Smooth muscle cell (in vitro differentiated cells): Measurements from ENCODE around the gene LRRC7. TPM values are rescaled to one million over a fixed set of nuclear protein-coding genes. Genes with fewer than 3 reads are reported as not detected.

Experiments
- DNase-seq: peaks from one replicate; lab custom pipeline; 2025; ENCODE audit not compliant: unreplicated experiment; lab: John Stamatoyannopoulos, UW
- H2AFZ ChIP-seq: fragments of 200-600 bp; sonication (generic); 2 replicates; pipeline ENCODE4 v1.6.0; 2016; ENCODE audit warnings: antibody characterized with exemption, low read depth, mild to moderate bottlenecking
- H3F3A ChIP-seq: fragments of 200-600 bp; sonication (generic); 2 replicates; pipeline ENCODE4 v1.6.0; 2017; ENCODE audit warnings: antibody characterized with exemption, low read depth
- H3K27ac ChIP-seq: fragments of 200-600 bp; sonication (generic); 2 replicates; pipeline ENCODE4 v1.5.1; 2016; ENCODE audit warnings: low read depth, mild to moderate bottlenecking
- H3K27me3 ChIP-seq: fragments of 200-600 bp; sonication (generic); 2 replicates; pipeline ENCODE4 v1.6.1; 2016; ENCODE audit warnings: low read depth, mild to moderate bottlenecking
- H3K36me3 ChIP-seq: fragments of 200-600 bp; sonication (generic); 2 replicates; pipeline ENCODE4 v1.5.1; 2016; ENCODE audit warnings: low read depth
- H3K4me1 ChIP-seq: fragments of 200-600 bp; sonication (generic); 2 replicates; pipeline ENCODE4 v1.5.1; 2016; ENCODE audit warnings: low read depth
- H3K4me2 ChIP-seq: fragments of 200-600 bp; sonication (generic); 2 replicates; pipeline ENCODE4 v1.6.0; 2016; ENCODE audit warnings: mild to moderate bottlenecking
- H3K4me3 ChIP-seq: fragments of 200-600 bp; sonication (generic); 2 replicates; pipeline ENCODE4 v1.5.1; 2016; ENCODE audit warnings: mild to moderate bottlenecking
- H3K79me2 ChIP-seq: fragments of 200-600 bp; sonication (generic); 2 replicates; pipeline ENCODE4 v1.6.0; 2016; ENCODE audit warnings: low read depth, mild to moderate bottlenecking
- H3K9ac ChIP-seq: fragments of 200-600 bp; sonication (generic); 2 replicates; pipeline ENCODE4 v1.6.0; 2016; ENCODE audit warnings: low read depth
- H3K9me3 ChIP-seq: fragments of 200-600 bp; sonication (generic); replicated peaks from 2 replicates; pipeline ENCODE4 v1.5.1; 2016; ENCODE audit warnings: low read depth
- H4K20me1 ChIP-seq: fragments of 200-600 bp; sonication (generic); 2 replicates; pipeline ENCODE4 v1.6.0; 2016; ENCODE audit warnings: low read depth
- WGBS: methylation state at CpG from one replicate; pipeline ENCODE4 v1.1.7; 2016; ENCODE audit warnings: low lambda C conversion rate; 5-methylcytosine and 5-hydroxymethylcytosine counted together
- polyA plus RNA-seq: library from polyadenylated mRNA; unstranded; fragments of >200 nt; fragmentation: Nextera tagmentation; extraction: Ambion mirVana; gene quantifications from 2 replicates; pipeline ENCODE4 v1.2.1, GENCODE V29; 2016
- total RNA-seq: library from RNA; depleted of rRNA; stranded (reverse); fragments of >200 nt; gene quantifications from 2 replicates; pipeline ENCODE4 v1.2.3, GENCODE V29; 2014
- TF ChIP-seq, protein P1 (sequence below): fragments of 200-600 bp; sonication (generic); IDR thresholded peaks from 2 replicates; pipeline ENCODE4 v1.5.1; 2017; ENCODE audit warnings: borderline replicate concordance, mild to moderate bottlenecking, antibody characterized with exemption; ENCODE audit not compliant: insufficient read depth, poor library complexity, severe bottlenecking

LRRC7 gene
- total and polyA plus RNA-seq, 2 experiments from 2014 or later = 0.04 to 0.06 TPM

DNA sequence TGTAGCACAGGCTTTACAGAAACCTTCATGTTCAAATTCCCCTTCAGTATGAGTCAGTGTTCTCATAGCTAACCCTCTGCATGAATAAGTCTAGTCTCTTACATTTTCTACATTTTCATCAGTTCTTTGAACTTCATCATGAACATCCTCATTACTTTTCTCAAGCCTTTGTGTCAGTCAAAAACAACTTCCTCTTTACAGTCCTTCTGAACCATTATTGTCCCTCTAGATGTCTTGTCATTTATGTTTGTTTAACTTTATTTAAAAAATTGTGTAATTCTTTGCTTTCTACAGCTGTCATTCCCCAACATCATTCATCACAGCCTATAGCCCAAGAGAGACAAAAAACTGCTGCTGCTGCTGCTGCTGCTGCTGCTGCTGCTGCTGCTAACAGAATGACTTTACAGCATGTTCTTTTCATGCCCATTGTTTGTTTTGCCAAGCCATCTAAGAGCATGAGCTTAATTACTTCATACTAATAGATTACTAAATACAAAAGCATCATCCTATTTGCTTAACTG is 504.6 kb downstream of the LRRC7 start:
- no peaks in the 10 kb centered on the region for H3K36me3 ChIP-seq
- no peak overlapping the region for H2AFZ ChIP-seq
- H3K27me3 ChIP-seq = peaks cover 22% of the 10 kb centered on the region
- DNase-seq = no peak
- no peaks in the 10 kb centered on the region for H3K79me2 ChIP-seq
- H4K20me1 ChIP-seq = no peaks in the 10 kb centered on the region
- no peaks in the 10 kb centered on the region for H3F3A ChIP-seq
- no peak overlapping the region for H3K9ac ChIP-seq
- no peak overlapping the region for H3K4me2 ChIP-seq
- no peak overlapping the region for H3K4me3 ChIP-seq
- no peaks in the 10 kb centered on the region for H3K9me3 ChIP-seq
- TF ChIP-seq, protein P1, sequence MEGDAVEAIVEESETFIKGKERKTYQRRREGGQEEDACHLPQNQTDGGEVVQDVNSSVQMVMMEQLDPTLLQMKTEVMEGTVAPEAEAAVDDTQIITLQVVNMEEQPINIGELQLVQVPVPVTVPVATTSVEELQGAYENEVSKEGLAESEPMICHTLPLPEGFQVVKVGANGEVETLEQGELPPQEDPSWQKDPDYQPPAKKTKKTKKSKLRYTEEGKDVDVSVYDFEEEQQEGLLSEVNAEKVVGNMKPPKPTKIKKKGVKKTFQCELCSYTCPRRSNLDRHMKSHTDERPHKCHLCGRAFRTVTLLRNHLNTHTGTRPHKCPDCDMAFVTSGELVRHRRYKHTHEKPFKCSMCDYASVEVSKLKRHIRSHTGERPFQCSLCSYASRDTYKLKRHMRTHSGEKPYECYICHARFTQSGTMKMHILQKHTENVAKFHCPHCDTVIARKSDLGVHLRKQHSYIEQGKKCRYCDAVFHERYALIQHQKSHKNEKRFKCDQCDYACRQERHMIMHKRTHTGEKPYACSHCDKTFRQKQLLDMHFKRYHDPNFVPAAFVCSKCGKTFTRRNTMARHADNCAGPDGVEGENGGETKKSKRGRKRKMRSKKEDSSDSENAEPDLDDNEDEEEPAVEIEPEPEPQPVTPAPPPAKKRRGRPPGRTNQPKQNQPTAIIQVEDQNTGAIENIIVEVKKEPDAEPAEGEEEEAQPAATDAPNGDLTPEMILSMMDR = no peak
- no peaks in the 10 kb centered on the region for H3K4me1 ChIP-seq
- H3K27ac ChIP-seq = no peak overlapping the region

GRCh38 chr1:70075761-70076160 is 508.0 kb downstream of the LRRC7 start:
- H3K9ac ChIP-seq = no peak overlapping the region
- no peak overlapping the region for H3K4me2 ChIP-seq
- H3K4me3 ChIP-seq = no peak overlapping the region
- 84% methylated on average over 7 of the region's 7 CpGs for WGBS
- H3K36me3 ChIP-seq = no peaks in the 10 kb centered on the region
- H3K79me2 ChIP-seq = no peaks in the 10 kb centered on the region
- H3K4me1 ChIP-seq = no peaks in the 10 kb centered on the region
- no peak overlapping the region for H3K27ac ChIP-seq
- no peak for DNase-seq
- H3F3A ChIP-seq = no peaks in the 10 kb centered on the region
- H3K9me3 ChIP-seq = no peaks in the 10 kb centered on the region
- no peaks in the 10 kb centered on the region for H4K20me1 ChIP-seq
- TF ChIP-seq, protein P1 = no peak
- H2AFZ ChIP-seq = no peak overlapping the region
- peaks cover 18% of the 10 kb centered on the region for H3K27me3 ChIP-seq

GRCh38 chr1:70077066-70077465 is 509.3 kb downstream of the LRRC7 start:
- no peaks in the 10 kb centered on the region for H3K4me1 ChIP-seq
- H3K27ac ChIP-seq = no peak overlapping the region
- DNase-seq = no peak
- TF ChIP-seq, protein P1 = no peak
- H4K20me1 ChIP-seq = no peaks in the 10 kb centered on the region
- no peaks in the 10 kb centered on the region for H3F3A ChIP-seq
- H3K9ac ChIP-seq = no peak overlapping the region
- no peak overlapping the region for H2AFZ ChIP-seq
- no peaks in the 10 kb centered on the region for H3K36me3 ChIP-seq
- H3K27me3 ChIP-seq = peaks cover 18% of the 10 kb centered on the region
- no peaks in the 10 kb centered on the region for H3K9me3 ChIP-seq
- H3K4me2 ChIP-seq = no peak overlapping the region
- no peaks in the 10 kb centered on the region for H3K79me2 ChIP-seq
- 85% methylated on average over 1 of the region's 1 CpG for WGBS
- no peak overlapping the region for H3K4me3 ChIP-seq

DNA sequence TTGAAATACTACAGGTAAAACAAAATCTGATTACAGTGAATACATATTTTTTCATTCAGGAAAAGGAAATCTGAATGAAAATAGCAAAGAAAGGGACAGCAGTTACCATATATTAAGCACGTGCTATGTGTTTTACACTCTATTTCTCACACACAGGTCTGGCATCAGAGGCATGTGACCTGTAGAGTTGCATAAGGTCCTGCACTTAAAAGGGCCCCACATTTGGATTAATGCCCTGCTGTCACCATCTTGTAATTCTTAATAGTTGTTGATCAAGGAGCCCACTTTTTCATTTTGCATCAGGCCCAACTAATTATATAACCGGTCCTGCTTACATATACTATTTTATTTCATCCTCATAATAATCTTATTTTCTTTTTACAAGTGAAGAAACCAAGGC is 511.8 kb downstream of the LRRC7 start:
- H3K4me1 ChIP-seq = no peaks in the 10 kb centered on the region
- H4K20me1 ChIP-seq = no peaks in the 10 kb centered on the region
- H3K9ac ChIP-seq = no peak overlapping the region
- H3K27me3 ChIP-seq = peaks cover 18% of the 10 kb centered on the region
- no peak for DNase-seq
- no peaks in the 10 kb centered on the region for H3K79me2 ChIP-seq
- H3K36me3 ChIP-seq = no peaks in the 10 kb centered on the region
- H3K4me3 ChIP-seq = no peak overlapping the region
- H3K9me3 ChIP-seq = no peaks in the 10 kb centered on the region
- H3F3A ChIP-seq = no peaks in the 10 kb centered on the region
- no peak overlapping the region for H3K27ac ChIP-seq
- 63% methylated on average over 2 of the region's 2 CpGs for WGBS
- TF ChIP-seq, protein P1 = no peak
- H2AFZ ChIP-seq = no peak overlapping the region
- H3K4me2 ChIP-seq = no peak overlapping the region
